Neural progenitor cell (in vitro differentiated cells): ENCODE data around the gene HS3ST3A1.

Experiments used
- CTCF ChIP-seq: fragments of 200-600 bp; sonication (generic); IDR thresholded peaks from 2 replicates; pipeline ENCODE4 v1.5.1; 2017; ENCODE audit warnings: antibody characterized with exemption, mild to moderate bottlenecking
- EZH2 ChIP-seq: fragments of 200-600 bp; sonication (generic); IDR thresholded peaks from 2 replicates; pipeline ENCODE4 v1.6.1; 2017; ENCODE audit warnings: antibody characterized with exemption, mild to moderate bottlenecking, moderate library complexity
- EZH2phosphoT487 ChIP-seq: fragments of 200-600 bp; sonication (generic); IDR thresholded peaks from 2 replicates; pipeline ENCODE4 v1.6.1; 2017; ENCODE audit warnings: antibody characterized with exemption

GRCh38 chr17:13492737-13493122 lies 109.0 kb downstream of the HS3ST3A1 start:
- TF ChIP-seq CTCF (no peak), EZH2phosphoT487 (no peak), EZH2 (no peak)
